LNCAP (cell line): ENCODE measurements around the gene PPP1R8.

Source experiments
- CTCF ChIP-seq: fragments of 450-650 bp; IDR thresholded peaks from 2 replicates; pipeline ENCODE4 v1.5.1; 2017; ENCODE audit warnings: mild to moderate bottlenecking

PPP1R8 gene

GRCh38 chr1:27849951-27850350, 19.4 kb downstream of the PPP1R8 start:
- no peak for TF ChIP-seq CTCF

- no peak for TF ChIP-seq CTCF
Measured at GRCh38 chr1:27855085-27855484, 24.5 kb downstream of the PPP1R8 start.

- TF ChIP-seq CTCF, result no peak
Measured at GRCh38 chr1:27856561-27857343, 26.2 kb downstream of the PPP1R8 start.

- TF ChIP-seq CTCF, result peak; percentile 96
Measured at GRCh38 chr1:27858072-27858948, 27.7 kb downstream of the PPP1R8 start.

- TF ChIP-seq CTCF, result no peak
Measured at GRCh38 chr1:27858949-27859576, 28.5 kb downstream of the PPP1R8 start.

GRCh38 chr1:27861436-27861835, 30.9 kb downstream of the PPP1R8 start:
- no peak for TF ChIP-seq CTCF

- TF ChIP-seq CTCF, result no peak
Measured at GRCh38 chr1:27862004-27862403, 31.4 kb downstream of the PPP1R8 start.
